ENCODE data around the gene KIF26A. TPM values are rescaled to one million over a fixed set of nuclear protein-coding genes. Genes with fewer than 3 reads are reported as not detected.

The KIF26A gene
- polyA plus RNA-seq, 3 donors: 5.0 to 7.7 (median 6.4) TPM

DNA sequence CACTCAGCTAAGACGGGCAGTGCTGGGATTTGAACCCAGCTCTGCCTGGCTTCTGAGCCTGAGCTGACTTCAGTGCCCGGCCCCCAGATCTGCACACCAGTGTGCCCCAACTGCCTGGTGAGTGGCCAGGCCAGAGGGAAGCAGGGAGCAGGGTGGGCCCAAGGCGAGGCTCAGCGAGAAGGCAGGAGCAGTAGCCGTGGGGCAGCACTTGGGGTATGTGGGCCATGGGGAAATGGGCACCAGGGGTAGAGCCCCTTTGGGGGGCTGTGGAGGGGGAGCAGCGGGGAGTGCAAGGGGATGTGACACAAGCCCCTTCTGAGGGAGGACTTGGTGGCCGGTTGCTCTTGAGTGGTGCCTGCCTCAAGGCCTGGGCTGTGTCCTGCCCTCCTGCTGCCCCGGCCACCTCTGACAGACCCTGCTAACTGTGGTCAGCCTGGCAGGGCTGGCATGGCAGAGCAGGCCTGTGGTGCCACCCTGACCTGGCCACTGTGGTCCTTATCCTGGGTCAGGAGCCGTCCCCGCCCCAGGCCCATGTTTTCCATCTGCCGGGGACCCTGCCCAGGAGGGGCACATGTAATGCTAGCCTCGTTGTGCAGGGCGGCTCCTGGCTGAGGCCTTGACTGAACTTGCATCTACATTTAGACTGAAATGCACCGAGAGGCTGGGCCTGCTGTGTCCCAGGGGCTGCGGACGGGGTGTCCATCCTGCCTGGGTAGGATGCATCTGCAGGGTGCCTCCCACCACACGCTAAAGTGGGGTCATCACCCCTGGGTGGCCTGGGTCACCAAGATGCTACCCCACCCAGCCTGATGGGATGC is 90.5 kb downstream of the KIF26A start:
- no peak overlapping the region for H3K27ac ChIP-seq (ENCODE audit: low read depth, low read length)
- WGBS, 3 donors: 87 to 88% (median 87%) methylated on average over 17 of the region's 17 CpGs

DNA sequence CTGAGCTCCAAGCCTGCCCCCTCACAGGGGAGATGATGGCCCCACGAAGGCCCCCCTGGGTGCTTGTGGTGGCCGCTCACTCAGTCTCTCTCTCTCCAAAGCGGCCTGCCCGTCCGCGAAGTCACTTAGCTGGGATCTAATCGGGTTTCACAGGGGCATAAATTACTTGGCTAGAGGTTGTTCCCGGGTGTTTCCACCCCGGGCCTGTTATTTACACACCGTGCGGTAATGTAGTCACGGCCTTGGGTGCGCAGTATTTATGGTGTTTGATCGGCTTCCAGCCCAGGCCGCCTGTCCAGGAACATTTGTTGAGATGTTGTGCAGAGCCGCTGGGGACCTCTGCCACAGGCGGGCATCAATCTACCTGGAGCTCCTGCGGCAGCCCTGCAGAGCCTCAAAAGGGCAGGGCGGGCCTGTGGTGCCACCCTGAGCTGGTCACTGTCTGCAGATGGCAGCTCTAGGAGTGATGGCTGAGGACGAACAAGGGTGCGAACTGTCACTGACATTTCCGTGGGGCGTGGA is 91.2 kb downstream of the KIF26A start:
- H3K27ac ChIP-seq (ENCODE audit: low read depth, low read length): no peak overlapping the region
- 56 to 85% (median 83%) methylated on average over 23 of the region's 23 CpGs for WGBS, 3 donors

- no peak overlapping the region for H3K27ac ChIP-seq (ENCODE audit: low read depth, low read length)
- 73 to 74% (median 73%) methylated on average over 19 of the region's 19 CpGs for WGBS, 3 donors
Observed at GRCh38 chr14:104230119-104230815, 91.9 kb downstream of the KIF26A start.

Other genes starting within 250 kb of the KIF26A start
- gene TDRD9, start 210.1 kb upstream of the KIF26A start, polyA plus RNA-seq: 1 to 10 TPM; 1.3 to 2.7 (median 2.0) TPM
- gene RD3L, start 196.1 kb upstream of the KIF26A start, polyA plus RNA-seq: not detected
- gene ASPG, start 52.9 kb upstream of the KIF26A start, polyA plus RNA-seq: 1 to 10 TPM in 2 of 3 donors, under 1 TPM in 1; 0.67 to 2.0 (median 2.0) TPM